K562 (cell line): ENCODE results near the gene HRAS.

Source experiments
- BDP1 ChIP-seq: IDR thresholded peaks from 3 replicates; pipeline ENCODE4 v1.6.1; 2011; ENCODE audit not compliant: insufficient read length, insufficient read depth
- CTCF ChIP-seq, 3 experiments: IDR thresholded peaks in 2 of 3; conservative IDR thresholded peaks in 1 of 3; 2 replicates each; pipeline ENCODE4 v1.5.1; 2011 to 2012; ENCODE audit warnings: low read length in 3 of 3, mild to moderate bottlenecking in 3 of 3, control low read depth in 2 of 3, improper control_type of control experiment in 1 of 3, inconsistent platforms in 1 of 3, low read depth in 1 of 3, mixed read lengths in 1 of 3, moderate library complexity in 1 of 3; ENCODE audit not compliant: insufficient read depth in 2 of 3
- ELK1 ChIP-seq: sonication (generic); formaldehyde crosslinking; IDR thresholded peaks from 2 replicates; pipeline ENCODE4 v1.8.1; 2022; ENCODE audit warnings: missing genetic modification reagents
- MTA3 ChIP-seq: fragments of 450-650 bp; formaldehyde crosslinking; IDR thresholded peaks from 2 replicates; pipeline ENCODE4 v1.6.1; 2017; ENCODE audit warnings: mild to moderate bottlenecking, borderline replicate concordance
- NRF1 ChIP-seq, 2 experiments: fragments of 450-650 bp; IDR thresholded peaks in 1 of 2; conservative IDR thresholded peaks in 1 of 2; 2 replicates each; pipeline ENCODE4 v1.6.1; 2014; ENCODE audit warnings: mild to moderate bottlenecking in 2 of 2
- PKNOX1 ChIP-seq: fragments of 450-650 bp; IDR thresholded peaks from 2 replicates; pipeline ENCODE4 v1.6.1; 2016
- RFX1 ChIP-seq: fragments of 450-650 bp; IDR thresholded peaks from 2 replicates; pipeline ENCODE4 v1.6.1; 2016; ENCODE audit warnings: mild to moderate bottlenecking, moderate library complexity
- ZNF408 ChIP-seq: fragments of 250-450 bp; sonication (Bioruptor Pico); IDR thresholded peaks from 2 replicates; pipeline ENCODE4 v1.4.0; 2020; ENCODE audit warnings: low read depth, mild to moderate bottlenecking, moderate library complexity

GRCh38 chr11:545171-545570 is 9.8 kb upstream of the HRAS start:
- no peak for TF ChIP-seq ELK1 (CRISPR knock-in tag)
- TF ChIP-seq PKNOX1 = no peak
- TF ChIP-seq MTA3 = no peak
- TF ChIP-seq NRF1 (conservative IDR thresholded peaks at IDR 0.05 in 1 of 2, IDR thresholded peaks at IDR 0.05 in 1 of 2) = no peak
- no peak for TF ChIP-seq ZNF408 (CRISPR knock-in tag)
- TF ChIP-seq RFX1 = no peak
- TF ChIP-seq BDP1 = no peak
- TF ChIP-seq CTCF (IDR thresholded peaks at IDR 0.05 in 2 of 3, conservative IDR thresholded peaks at IDR 0.05 in 1 of 3; ENCODE audit: insufficient read depth in 2 of 3, low read depth in 1 of 3, low read length in 3 of 3) = no peak
